GM21576 (cell line): Measurements from ENCODE around the gene SLC12A7.
"Not testable (repeated sequence)": the region's sequence is repeated elsewhere in the genome, so short reads cannot be mapped to it uniquely, and the experiment has no call there.

Experiments
- ATAC-seq: cut with Tn5 transposase; IDR thresholded peaks from one replicate; pipeline ENCODE4 v1.9.1; 2021; ENCODE audit warnings: mild to moderate bottlenecking, moderate library complexity; ENCODE audit not compliant: unreplicated experiment

SLC12A7 gene

DNA sequence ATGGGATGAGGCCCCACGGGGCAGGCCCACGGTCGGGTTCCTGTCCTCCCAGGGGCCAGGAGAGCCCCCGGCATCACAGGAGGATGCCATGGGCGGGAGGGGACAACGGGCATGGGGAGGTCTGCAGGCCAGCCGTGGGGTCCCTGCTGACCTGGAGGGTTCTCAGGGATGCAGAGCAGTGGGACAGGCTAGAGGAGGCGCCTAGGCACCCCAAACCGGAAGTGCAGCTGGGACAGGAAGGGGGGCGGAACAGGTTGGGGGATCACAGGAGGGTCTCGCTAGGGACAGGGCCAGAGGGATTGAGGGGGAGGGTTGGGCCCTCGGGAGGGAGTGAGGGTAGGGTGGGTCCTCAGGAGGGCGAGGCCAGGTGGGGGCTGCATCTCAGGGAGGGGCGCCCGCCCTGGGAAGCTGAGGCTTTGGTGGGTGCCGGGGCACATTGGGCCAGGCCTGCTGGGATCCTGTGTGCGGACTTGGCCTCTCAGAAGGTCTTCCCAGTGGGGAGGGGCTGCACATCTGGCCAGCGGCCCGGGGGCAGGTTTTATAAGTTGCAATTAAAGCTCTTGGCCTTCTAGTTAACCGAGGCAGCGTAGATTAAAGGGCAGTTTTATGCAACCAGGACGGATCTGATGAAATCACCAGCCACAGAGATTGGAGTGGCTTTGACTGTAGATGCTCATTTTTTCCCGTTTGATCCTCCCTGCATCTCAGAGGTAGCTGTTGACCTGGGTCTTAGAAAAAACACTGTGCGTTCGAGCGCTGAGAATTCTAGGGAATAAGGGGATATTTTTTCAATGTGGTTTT lies 83.2 kb downstream of the SLC12A7 start:
- no peak for ATAC-seq

DNA sequence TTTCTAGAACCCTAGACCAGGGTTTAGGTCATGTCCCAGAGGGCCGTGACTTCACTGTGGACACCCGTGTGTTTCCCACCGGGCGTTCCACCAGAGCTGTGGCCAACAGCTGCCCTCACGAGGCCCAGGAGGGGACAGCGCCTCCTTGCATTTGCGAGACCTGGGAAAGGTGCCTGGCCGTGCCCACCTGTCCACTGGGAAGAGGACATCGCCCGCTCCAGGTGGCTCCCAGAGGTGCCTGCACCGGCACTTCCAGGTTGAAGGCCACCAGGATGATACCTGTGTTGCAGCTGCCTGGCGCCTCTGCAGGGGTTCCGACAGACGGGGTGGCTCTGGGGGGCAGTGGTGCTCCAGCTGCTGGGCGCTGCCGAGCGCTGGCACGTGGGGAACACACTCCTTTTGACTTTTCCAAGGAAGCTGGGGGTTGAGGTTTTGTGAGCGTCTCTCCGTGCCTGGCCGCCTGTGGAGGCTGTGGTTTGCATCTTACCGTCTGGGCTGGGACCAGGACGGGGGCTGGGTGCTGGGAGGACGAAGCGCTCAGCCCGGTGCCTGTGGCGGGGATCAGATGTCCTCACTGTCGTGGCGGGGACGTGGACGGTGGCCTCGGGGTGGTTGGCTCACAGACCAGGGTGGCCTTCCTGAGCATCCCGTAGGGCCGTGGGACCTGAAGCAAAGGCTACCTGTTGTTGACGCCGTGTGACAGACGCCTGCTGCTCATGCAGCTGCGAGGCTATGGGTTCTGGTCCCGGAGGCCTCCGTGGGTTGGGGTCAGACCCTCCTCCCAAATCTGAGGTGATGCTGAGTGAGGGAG lies 84.0 kb downstream of the SLC12A7 start:
- ATAC-seq: no peak

DNA sequence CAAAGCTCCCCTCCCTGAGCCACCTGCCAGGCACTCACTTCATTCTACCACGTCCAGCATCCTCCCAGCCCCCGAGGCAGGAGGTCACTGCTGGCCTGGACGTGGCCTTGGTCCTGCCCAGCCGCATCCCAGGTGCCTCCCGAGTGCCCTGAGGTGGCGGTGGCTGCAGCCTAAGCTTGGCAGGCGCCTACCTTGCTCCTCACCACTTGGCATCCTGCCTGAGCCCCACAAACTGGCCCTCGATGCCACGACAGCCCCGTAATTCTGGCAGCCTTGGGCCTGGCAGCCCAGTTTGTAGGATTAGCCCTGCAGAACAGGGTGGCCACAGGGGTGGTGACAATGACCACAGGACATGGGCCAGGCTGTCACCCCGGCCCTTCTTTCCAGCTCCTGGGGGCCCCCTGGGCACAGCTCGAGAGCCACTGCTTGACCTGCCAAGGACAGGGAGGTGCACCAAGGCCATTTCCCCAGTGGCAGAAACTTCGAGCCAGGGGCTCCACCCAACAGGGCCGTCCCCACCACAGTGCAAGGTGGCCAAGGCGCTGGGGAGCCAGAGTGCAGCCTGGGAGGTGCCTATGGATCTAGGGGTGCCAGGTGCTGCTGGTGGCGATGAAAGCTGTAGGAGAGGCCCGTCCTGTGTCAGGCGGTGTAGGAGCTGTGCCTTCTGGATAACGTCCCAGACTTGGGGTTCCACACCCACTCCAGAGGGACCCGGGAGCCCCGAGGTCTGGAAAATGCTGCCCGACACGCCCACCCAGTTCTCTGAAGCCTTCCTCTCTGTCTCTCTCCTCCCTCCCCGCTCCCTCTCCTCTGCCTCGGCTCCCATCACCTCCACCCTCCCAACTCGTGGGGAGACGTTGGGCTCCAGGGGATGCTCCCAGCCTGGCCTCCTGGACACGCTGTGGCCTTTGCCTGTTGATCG lies 84.9 kb downstream of the SLC12A7 start:
- no peak for ATAC-seq

DNA sequence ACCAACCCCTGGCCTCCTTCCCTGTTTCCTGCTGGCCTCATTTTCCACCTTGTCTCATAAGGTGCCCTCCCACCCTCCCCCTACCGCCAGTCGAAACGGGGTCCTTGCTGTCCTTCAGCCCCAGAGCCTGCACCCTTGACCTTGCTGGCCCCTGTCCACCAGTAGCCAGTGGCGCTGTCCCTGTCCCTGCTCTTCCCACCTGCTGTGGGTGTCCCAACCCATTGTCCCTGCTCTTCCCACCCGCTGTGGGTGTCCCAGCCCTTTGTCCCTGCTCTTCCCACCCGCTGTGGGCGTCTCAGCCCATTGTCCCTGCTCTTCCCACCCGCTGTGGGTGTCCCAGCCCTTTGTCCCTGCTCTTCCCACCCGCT lies 89.9 kb downstream of the SLC12A7 start:
- not testable (repeated sequence) for ATAC-seq

DNA sequence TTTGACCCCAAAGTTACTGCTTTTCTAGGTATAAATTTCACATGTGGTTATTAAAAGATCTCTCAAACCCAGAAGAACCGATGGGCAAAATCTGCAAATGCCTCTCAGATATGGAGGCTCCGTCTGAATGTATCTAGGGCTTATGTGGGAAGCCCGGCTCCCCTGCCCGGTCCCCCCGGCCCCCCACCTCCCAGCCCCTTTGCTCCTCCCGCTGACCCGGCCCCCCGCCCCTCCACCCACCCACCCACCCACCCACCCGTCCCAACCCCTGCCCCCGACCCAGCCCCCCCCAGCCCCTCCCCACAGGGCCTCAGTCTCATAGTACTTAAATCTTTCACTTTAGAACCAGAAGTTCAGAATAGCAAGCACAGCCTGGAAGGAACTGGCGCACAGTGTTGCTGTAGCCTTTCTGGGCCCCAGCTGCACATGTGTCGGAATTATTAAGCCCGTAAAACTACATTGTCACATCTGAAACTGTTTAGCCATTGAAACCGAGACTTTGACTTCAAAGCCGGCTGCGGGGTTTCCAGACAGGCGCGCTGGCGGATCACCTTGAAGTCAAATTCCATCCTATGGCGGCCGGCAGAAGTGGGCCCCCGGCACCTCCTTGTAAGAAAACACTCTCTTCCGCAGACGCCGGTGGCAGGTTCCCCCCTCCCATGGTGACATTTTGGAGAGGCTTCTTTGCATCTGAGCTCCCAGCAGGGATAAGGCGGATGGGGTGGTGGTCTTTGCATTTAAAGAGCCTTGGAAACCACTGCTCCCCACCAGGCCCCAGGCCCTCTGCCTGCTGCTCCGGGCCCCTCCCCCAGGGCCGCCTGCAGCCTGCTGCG lies 90.5 kb downstream of the SLC12A7 start:
- no peak for ATAC-seq

DNA sequence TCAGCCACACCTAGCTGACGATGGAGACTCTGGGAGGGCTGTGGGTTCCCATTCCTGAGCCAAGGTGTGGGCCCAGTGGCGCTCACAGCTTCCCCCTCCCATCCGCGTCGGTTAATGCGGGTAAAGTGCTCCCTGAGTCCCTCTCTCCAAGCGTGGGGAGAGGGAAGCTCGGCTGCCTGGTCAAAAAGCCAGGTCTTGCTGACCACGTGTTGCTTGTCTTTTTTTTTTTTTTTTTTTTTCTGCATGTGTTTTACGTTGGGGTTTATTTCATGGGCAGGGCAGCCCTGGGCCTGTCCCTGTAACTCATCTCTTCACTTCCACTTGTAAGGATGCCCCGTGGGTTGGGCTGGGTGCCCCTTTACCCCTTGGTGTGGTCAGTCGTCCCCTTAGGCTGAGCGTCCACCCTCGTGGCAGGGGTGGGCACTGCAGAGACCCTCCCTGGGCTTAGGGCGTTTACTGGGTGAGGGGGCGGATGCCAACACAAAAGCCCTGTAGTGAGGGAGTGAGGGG lies 91.4 kb downstream of the SLC12A7 start:
- ATAC-seq: no peak

DNA sequence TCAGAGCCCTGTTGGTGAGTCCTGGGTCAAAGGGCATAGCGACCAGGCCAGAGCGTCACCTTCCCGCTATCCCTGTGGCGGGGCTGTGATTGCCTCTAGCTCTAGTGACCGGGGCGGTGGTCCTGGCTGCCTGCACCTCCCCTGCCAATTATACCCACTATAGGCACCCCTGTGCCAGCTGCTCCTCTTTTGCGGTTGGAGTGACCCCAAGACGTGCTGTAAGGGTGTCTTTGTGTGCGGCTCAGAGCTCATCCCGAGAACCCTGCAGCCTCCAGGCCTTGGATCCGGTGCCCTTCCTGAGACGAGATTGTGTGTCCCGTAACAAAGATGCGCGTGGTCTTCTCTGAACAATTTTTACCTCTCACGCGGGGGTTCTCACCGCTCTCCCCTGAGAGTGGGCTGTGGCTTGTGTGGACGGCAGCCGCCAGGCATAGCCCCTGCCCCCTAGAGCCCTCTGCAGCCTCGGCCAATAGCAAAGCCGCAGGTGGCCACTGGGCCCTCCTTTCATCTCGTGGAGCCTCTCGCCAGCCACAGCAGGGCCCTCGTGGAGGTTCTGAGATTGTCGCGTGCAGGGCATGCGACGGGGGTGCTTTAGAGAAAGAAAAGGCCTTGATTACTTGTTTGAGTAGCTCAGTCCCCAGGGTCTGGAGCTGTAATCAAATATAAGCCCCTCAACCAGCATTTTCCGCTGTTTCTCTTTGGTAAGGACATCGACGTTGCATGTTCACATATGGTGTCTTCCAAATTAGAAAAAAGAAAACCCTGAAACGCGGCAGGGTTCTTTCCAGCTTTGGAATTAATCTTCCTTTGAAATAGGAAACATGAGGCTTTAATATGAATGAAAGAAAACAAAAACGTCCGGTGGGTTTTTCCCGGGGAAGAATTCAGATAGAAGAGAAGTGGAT lies 92.6 kb downstream of the SLC12A7 start:
- no peak for ATAC-seq

DNA sequence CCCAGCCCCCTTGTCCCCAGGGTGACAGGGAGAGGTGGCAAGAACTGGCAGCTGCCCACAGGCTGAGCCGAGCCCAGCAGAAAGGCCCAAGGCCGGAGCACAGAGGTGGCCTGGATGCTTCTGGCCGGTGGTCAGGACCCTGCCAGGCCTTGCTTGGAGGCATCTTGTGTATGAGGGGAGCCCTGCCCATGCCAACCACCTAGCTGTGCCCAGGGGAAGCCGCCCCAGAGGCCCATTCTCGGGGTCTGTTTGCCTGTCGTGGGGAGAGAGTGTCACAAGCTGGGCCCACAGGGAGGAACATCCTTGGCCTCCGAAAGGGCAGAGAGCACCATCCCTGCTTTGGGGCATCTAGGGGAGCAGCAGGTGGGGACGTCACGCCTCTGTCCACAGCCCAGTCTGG lies 93.3 kb downstream of the SLC12A7 start:
- no peak for ATAC-seq

DNA sequence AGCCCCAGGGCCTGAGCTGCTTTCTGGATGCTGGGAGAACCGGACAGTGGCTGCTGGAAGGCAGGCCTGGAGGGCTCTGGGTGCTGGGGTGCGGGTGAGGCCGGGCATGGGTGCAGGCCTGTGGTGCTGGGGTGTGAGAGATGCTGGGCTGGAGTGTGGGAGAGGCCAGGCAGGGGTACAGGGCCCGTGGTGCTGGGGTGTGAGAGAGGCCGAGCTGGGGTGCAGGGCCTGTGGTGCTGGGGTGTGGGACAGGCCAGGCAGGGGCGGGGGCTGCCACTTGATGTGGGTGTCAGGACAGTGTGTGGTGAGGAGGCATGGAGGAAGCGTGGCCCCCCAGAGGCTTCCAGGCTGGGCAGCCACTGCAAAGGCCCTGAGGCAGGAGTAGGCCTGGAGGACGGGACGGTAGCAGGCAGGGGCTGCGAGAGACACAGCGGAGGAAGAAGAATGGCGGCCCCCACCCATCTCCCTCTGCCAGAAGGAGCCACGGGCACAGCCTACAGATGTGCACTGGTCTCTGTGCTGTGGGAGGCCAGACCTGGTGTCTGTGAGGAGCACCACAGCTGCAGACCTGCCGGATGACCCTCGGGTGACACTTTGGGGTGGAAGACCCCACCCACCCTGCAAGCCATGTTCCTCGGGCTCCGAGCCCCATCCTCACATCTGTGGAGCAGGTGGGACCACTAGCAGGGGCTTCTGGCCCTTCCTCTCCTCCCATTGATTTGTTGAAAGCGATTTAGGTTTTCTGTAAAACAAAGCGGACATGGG lies 94.0 kb downstream of the SLC12A7 start:
- no peak for ATAC-seq

DNA sequence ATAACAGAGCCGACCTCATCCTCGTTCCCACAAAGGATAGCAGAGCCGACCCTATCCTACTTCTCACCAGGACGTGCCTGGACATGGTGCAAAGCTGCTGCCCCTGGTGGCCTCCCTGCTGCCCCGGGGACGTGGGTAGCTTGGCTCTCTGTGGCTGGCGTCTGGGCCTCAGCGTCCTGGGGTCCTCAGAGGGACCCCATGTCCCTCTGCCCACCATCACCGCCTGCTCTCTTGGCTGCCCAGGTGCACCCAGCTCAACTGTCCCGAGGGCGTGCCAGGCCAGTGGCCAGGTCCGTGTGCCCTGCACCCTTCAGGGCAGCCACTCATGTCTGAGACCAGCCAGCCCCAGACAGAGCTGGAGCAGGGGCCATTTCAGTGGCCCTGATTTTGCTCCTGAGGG lies 94.8 kb downstream of the SLC12A7 start:
- ATAC-seq: no peak

DNA sequence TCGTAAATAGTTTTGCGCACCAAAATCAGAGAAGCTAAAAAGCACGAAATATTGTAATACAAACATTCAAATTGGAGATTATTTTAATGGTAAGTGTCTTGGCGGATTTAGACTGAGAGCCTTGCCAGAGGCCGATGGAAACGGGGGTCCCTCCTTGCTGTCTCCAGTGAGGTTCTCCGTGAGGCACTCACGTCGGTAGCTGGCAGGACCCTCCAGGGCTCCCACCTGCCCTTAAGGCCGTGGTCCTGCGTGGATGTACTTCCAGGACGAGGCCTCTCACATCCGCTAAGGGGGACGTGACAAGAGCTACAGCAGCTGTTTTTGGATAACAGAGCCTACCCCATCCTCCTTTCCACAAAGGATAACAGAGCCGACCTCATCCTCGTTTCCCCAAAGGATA lies 95.4 kb downstream of the SLC12A7 start:
- ATAC-seq: no peak

DNA sequence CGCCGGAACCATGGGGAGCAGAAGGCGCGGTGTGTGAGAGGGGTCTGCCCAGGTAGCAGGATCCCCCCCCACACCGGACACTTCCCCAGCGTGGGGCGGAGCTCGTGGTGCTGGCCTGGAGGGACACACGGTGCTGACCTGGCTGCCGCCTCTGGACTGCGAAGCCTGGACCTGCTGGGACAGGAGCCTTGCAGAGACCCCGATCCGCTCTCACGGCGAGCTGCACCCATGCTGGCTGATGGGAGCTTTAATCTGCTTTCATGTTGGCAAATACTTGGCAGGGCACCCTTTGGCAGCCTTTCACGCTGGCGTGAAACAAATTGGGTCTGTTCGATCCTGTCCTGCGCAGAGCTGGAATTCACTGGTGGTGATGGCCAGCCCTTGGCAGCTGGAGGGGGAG lies 95.8 kb downstream of the SLC12A7 start:
- ATAC-seq: no peak

DNA sequence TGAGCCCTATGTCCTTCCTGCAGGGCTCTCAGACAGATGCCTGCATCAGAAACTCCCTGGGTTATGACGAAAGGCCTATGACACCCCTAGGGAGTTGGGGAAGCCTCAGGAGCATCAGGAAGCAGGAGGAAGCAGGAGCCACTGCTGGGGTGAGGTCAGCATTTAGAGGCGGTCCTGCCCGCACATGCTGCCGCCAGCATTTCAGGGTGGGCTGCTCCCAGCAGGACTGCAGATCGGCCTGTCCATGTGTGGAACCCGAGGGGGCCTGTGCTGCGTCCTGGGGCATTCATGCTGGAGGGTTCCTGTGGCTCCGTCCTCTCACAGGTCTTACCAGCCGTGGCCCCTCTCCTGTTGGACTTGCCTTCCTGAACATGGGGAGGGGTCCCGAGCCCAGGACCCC lies 96.4 kb downstream of the SLC12A7 start:
- ATAC-seq: no peak

DNA sequence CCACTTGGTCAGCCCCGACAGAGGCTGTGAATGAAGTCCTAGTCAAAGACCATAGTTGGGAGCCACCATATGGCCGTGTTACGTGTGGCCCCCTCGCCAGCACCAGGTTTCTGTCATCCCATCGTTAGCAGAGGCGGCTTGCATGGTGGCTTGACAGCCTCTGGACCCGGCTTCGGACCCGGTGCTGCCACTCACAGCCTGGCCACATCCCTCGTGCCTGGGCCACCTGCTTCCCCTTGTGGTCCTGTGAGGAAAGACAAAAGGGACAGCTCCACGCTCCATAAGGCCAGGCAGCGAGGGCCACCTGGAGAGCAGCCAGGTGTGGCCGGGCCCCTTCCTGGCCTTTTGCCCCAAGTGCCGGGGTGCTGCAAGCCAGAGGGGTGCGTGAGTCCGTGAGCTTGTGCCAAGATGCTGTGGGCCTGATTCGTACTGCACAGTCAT lies 97.1 kb downstream of the SLC12A7 start:
- no peak for ATAC-seq

DNA sequence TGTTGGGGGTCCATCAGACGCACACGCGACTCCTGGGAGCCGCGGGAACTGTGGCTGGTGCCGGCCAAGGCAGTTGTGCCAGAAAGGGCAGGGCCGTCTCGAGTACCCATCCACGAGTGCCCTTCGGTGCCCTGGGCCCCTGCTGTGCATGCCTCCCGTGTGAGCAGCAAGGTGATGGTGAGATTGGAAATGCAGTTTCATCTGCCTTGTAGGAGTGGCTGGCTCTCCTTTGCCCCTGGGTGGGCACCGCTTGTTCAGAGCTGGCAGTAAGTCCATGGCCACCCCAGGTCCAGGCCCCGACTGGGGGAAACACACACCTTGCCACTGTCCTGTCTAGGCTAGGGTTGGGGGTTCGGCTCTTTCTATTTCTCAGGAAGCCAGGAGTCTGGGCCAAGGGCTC lies 97.5 kb downstream of the SLC12A7 start:
- no peak for ATAC-seq

DNA sequence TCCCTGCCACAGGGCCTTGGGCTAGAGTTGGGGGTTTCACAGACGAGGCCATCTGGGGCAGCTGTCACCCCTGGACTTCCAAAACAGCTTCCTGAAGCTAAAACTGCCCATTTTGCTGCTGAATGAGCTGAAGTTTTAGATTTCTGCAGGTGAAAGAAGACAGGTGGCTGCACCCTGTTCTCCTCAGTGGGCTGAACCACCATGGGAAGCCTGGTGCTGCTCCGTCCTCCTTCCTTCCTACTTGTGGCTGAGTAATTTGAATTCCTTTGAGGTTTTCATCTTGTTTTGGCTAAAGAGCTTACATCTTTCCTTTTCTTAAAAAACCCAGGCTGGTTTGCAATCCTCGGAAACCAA lies 97.9 kb downstream of the SLC12A7 start:
- no peak for ATAC-seq

DNA sequence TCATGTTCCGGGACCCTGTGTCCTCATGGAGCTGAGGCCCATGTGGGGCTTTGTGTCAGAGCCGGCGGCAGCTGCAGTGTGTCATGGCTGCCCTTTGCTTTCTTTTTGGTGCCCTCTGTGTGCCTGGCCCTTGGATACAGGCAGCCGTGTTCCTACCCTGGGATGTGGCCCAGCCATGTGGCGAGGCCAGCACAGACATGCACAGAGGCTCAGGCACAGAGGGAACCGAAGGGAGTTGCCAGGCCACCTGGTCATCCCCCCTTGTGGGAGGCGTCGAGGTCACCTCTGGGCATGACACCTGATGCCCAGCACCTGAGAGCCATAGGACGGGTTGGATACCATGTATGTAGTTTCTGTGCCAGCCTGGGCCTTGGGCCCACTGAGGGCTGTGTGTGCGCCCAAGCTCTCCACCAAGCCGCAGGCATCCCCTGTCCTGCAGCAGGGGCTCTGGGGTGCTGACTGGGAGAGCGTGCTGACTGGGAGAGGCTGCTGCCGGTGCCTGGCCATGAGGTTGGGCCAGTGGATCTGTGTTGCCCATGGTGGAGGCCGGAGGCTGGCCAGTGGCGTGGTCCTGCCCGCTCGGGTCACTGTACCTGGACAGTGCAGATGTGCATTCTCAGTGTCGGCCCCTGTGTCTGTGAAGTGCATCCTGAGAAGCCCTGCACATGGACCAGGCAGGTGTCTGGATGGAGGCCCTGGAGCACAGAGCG lies 98.5 kb downstream of the SLC12A7 start:
- ATAC-seq: no peak

DNA sequence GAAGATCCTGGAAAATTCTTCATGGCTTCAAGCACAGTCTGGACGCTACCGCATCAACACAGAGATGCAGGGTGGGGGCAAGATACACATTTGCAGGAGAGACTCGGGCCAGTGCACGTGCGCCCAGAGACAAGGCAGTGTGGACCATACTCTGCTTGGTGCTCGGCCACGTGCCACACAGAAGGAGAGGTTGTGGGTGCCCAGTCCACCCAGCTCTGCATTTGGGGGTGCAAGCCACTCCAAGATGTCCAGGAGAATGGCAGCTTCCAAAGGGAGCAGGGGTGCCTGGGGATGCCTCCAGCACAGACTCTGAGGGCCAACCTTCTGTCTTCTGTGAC lies 99.0 kb downstream of the SLC12A7 start:
- no peak for ATAC-seq
